Measurements from ENCODE around the gene KDM2A. TPM values are rescaled to one million over a fixed set of nuclear protein-coding genes. Genes with fewer than 3 reads are reported as not detected.

The KDM2A gene
- total RNA-seq, 1 experiment from 2014 or later, result 50.4 TPM

- no TSS peak for BruUV-seq (replicated peaks)
- peaks cover 0 to 4% of the 10 kb centered on the region in 2 experiments; a peak in 2 of 4 replicates for H3K36me3 ChIP-seq (ENCODE audit: control insufficient read depth in 1 of 2, insufficient read depth in 2 of 2, low read length in 2 of 2)
- H3K4me3 ChIP-seq (replicated peaks in 1 of 2; ENCODE audit: low read depth in 1 of 2, low read length in 2 of 2), result no peak overlapping the region
- H3K79me2 ChIP-seq (ENCODE audit: insufficient read depth, low read length), result no peaks in the 10 kb centered on the region
- H3K27ac ChIP-seq (ENCODE audit: low read depth, low read length), result no peak overlapping the region
- H4K20me1 ChIP-seq (ENCODE audit: insufficient read depth), result no peaks in the 10 kb centered on the region
- no peak overlapping the region for H3K4me2 ChIP-seq (ENCODE audit: low read length)
- DNase-seq (ENCODE audit: low read depth, low spot score) (no peak), ATAC-seq (no peak)
- H3K9me2 ChIP-seq (ENCODE audit: insufficient read depth), result no peaks in the 10 kb centered on the region
- TF ChIP-seq CTCF (IDR thresholded peaks at IDR 0.05 in 2 of 3, conservative IDR thresholded peaks at IDR 0.05 in 1 of 3; ENCODE audit: borderline replicate concordance in 1 of 3, insufficient read depth in 1 of 3, low read depth in 2 of 3, low read length in 2 of 3), result no peak
- TF ChIP-seq, protein P1, sequence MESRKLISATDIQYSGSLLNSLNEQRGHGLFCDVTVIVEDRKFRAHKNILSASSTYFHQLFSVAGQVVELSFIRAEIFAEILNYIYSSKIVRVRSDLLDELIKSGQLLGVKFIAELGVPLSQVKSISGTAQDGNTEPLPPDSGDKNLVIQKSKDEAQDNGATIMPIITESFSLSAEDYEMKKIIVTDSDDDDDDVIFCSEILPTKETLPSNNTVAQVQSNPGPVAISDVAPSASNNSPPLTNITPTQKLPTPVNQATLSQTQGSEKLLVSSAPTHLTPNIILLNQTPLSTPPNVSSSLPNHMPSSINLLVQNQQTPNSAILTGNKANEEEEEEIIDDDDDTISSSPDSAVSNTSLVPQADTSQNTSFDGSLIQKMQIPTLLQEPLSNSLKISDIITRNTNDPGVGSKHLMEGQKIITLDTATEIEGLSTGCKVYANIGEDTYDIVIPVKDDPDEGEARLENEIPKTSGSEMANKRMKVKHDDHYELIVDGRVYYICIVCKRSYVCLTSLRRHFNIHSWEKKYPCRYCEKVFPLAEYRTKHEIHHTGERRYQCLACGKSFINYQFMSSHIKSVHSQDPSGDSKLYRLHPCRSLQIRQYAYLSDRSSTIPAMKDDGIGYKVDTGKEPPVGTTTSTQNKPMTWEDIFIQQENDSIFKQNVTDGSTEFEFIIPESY (IDR thresholded peaks at IDR 0.05; ENCODE audit: extremely low read depth, insufficient replicate concordance, low read length), result no peak
- TF ChIP-seq, protein P2, sequence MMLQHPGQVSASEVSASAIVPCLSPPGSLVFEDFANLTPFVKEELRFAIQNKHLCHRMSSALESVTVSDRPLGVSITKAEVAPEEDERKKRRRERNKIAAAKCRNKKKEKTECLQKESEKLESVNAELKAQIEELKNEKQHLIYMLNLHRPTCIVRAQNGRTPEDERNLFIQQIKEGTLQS (IDR thresholded peaks at IDR 0.05), result no peak
- no peak overlapping the region for H2AFZ ChIP-seq (ENCODE audit: low read depth, low read length, poor library complexity, severe bottlenecking)
- ChIA-PET CTCF (interaction anchor here (0.7 to 1.3 kb wide), 2 partner anchors 11 to 16 kb away, joined by 3 read pairs; no protein-coding TSS in a partner anchor), POLR2A (no interaction called here), RAD21 (ENCODE audit: low non-redundant PET in 1 of 2, low total read pairs in 2 of 2, uncharacterized antibody in 2 of 2, unreplicated experiment in 2 of 2) (interaction anchor here in 1 of 2 experiments (1.9 kb wide), 1 partner anchor 20 kb away, joined by 4 read pairs; no protein-coding TSS in a partner anchor)
- intact Hi-C loops (cut with micrococcal nuclease), result no loop called here
- H3K9ac ChIP-seq (ENCODE audit: low read length), result no peak overlapping the region
- peaks cover 11 to 32% of the 10 kb centered on the region in 2 experiments for H3K4me1 ChIP-seq (ENCODE audit: control insufficient read depth in 1 of 2, insufficient read depth in 2 of 2, low read length in 2 of 2)
- no peaks in the 10 kb centered on the region for H3K9me3 ChIP-seq (ENCODE audit: control insufficient read depth in 1 of 2, insufficient read depth in 1 of 2, low read depth in 1 of 2, low read length in 2 of 2)
- no peaks in the 10 kb centered on the region for H3K27me3 ChIP-seq (ENCODE audit: insufficient read depth, low read length)
Observed at GRCh38 chr11:67073908-67074307, 45.2 kb upstream of the KDM2A start.

Data from HCT116 (cell line).